ENCODE data around the gene COPS6.

COPS6 gene
- 27.7 to 34.8 (median 33.2) reads per million in 4 experiments for total RNA-seq

- peak; percentile 80 for DNase-seq
Observed at GRCh38 chr7:100088621-100089457, at the start of gene COPS6. COPS6 (plus strand) TSS chr7:100088969; CDS start chr7:100088991, 22 bp downstream.

GRCh38 chr7:100040575-100040974 lies 48.2 kb upstream of the COPS6 start:
- DNase-seq, result no peak

- DNase-seq, result no peak
Observed at GRCh38 chr7:100044718-100045117, 44.1 kb upstream of the COPS6 start.

GRCh38 chr7:100048680-100049079 lies 40.1 kb upstream of the COPS6 start:
- no peak for DNase-seq

- peak; percentile 66 for DNase-seq
Observed at GRCh38 chr7:100049441-100050291, 39.1 kb upstream of the COPS6 start, which contains the start of gene ZSCAN21. ZSCAN21 (plus strand) TSS chr7:100049774; CDS start chr7:100057007, 7,233 bp downstream.

GRCh38 chr7:100051611-100052010 lies 37.2 kb upstream of the COPS6 start:
- no peak for DNase-seq

GRCh38 chr7:100053215-100053614 lies 35.6 kb upstream of the COPS6 start:
- no peak for DNase-seq

GRCh38 chr7:100057006-100057405 lies 31.8 kb upstream of the COPS6 start:
- DNase-seq, result no peak

- no peak for DNase-seq
Observed at GRCh38 chr7:100059251-100059739, 29.5 kb upstream of the COPS6 start.

- DNase-seq, result no peak
Observed at GRCh38 chr7:100061518-100062193, 27.1 kb upstream of the COPS6 start.

- no peak for DNase-seq
Observed at GRCh38 chr7:100063376-100063775, 25.4 kb upstream of the COPS6 start.

GRCh38 chr7:100064162-100064561 lies 24.6 kb upstream of the COPS6 start:
- no peak for DNase-seq

GRCh38 chr7:100065452-100066186 lies 23.1 kb upstream of the COPS6 start:
- no peak for DNase-seq

- DNase-seq, result no peak
Observed at GRCh38 chr7:100066953-100067352, 21.8 kb upstream of the COPS6 start.

- DNase-seq, result no peak
Observed at GRCh38 chr7:100069991-100070390, 18.8 kb upstream of the COPS6 start.

GRCh38 chr7:100071018-100071723 lies 17.6 kb upstream of the COPS6 start:
- no peak for DNase-seq

- no peak for DNase-seq
Observed at GRCh38 chr7:100072462-100072861, 16.3 kb upstream of the COPS6 start.

GRCh38 chr7:100074841-100075240 lies 13.9 kb upstream of the COPS6 start:
- no peak for DNase-seq

GRCh38 chr7:100075418-100075817 lies 13.4 kb upstream of the COPS6 start:
- DNase-seq, result no peak

GRCh38 chr7:100077205-100077604 lies 11.6 kb upstream of the COPS6 start:
- no peak for DNase-seq

GRCh38 chr7:100079024-100079560 lies 9.7 kb upstream of the COPS6 start:
- no peak for DNase-seq

All from effector CD8-positive, alpha-beta T cell (primary cell).